GM19438 (cell line): ENCODE data around the gene DYNLRB2.

Experiments
- ATAC-seq: cut with Tn5 transposase; IDR thresholded peaks from one replicate; pipeline ENCODE4 v1.9.1; 2021; ENCODE audit warnings: low read depth; ENCODE audit not compliant: unreplicated experiment

DYNLRB2 gene

DNA sequence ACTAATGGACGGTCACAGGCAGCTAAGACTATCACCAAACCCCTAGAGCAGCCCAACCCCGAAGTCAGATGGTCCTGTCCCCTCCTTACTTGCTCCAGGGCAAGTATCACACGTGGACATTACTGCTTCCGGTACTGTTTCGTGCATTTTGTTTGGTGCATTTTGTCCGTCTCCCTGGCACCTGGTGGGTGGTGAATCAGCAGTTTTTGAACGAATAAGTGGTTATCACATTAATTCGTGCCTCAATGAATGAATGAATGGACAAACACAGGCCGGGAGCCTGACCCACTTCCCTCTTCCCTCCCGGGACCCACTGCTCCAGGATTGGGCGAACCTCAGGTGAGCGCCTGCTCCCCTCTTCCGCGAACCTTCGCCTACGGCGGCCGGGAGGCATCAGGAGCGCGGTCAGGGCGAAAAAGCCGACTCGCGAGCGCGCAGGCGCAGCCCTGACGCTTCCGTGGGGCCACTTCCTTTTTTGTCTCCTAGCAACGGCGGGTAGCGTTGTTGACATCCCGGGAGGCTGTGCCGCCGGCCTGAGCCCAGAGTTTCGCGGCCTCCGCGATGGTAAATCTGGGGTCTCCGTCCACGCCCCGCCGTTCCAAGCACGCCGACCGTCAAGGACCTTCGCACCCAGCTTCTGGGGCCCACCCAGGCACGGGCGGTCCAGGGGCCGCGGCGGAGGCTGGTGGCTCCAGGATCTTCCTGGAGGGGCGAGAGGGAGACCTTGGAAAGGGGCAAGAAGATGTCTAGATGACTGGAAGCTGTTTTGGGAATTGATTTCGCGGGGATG lies at the start of gene DYNLRB2:
DYNLRB2 (plus strand) TSS at position 478 of the 790 bp plus-strand sequence; CDS start at position 562, 84 bp downstream.
- peak; percentile 95 for ATAC-seq

DNA sequence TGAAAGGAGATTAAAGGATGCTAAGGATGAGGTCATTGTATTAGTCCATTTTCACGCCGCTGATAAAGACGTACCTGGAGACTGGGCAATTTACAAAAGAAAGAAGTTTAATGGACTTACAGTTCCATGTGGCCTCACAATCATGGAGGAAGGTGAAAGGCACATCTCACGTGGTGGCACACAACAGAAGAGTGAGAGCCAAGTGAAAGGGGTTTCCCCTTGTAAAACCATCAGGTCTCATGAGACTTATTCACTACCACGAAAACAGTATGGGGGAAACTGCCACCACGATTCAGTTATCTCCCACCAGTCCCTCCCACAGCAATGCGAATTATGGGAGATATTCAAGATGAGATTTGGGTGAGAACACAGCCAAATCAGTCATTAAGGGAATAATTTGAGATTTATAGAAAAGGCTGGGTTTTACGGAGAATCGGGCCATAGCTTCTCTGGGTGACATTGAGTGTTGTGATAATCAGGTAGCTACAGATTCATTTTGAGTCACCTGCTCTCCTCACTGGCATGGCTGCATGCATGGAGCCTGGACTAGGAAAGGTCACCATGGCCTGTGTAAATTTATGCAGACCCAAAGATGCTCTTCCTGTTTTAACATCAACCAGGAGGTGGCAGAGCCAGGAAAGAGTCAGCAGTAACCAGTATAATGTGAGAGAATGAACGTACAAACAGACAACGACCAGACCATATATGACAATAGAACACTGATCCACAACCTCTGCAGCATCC lies 40.5 kb upstream of the DYNLRB2 start:
- ATAC-seq = no peak

DNA sequence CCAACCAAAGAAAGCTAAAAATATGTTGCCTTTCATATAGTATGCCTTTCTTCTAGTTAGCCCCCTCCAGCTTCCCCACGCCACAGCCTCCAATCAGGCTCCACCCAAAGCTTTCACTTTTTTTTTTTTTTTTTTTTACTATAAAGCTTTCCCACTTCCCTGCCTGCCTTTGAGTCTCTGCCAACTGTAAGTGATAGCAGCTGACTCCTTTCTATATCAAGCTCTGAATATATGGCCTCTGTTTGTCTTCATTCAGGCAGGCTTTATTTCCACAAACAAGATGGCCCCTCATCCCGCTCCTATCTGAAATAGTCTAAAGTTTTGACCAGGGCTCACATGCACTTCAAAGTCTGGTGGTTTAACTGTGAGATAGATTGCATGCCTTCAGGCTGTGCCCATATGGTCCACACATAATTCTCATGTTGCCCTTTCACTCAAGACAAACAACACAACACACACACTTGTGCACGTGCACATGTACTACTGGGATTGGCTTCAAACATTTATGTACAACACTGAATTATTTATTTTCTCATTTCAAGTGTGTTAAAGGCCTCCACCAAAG lies 39.8 kb upstream of the DYNLRB2 start:
- ATAC-seq = no peak

DNA sequence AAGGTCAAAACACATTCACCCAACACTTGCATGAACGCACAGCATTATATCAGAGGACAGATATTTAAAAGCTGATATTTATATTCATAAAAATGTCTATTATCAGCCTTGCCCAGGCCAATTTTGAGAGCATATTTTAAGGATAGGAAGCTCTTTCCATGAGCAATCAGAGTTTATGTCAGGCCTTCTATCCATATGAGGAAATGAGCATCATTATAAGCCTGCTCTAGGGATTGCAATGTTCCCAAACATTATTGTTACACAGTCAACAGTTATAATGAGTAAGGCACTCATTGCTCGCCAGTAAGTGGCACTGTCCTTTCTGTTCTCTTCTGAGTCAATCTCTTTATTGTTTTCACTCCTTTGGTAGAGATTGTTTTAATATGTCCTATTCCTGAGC lies 37.7 kb upstream of the DYNLRB2 start:
- no peak for ATAC-seq

DNA sequence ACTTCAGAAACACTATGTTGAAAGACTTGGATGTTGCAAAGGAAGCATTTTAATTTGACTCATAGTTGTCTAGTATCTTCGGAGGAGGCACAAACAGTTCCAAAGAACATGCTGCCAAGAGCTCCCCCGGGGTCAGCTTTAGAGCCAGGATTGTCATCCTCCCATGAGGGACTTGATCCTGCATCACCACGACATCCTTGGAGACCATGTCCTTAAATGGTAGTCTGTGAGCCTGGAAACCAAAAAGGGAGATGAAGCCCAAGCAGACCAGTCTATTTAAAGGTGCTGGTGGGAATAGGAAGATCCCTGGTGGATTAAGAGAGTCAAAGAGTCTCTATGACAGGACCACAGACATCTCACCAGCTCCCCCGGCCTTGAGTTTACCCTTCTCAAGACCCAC lies 33.3 kb upstream of the DYNLRB2 start:
- ATAC-seq = no peak

DNA sequence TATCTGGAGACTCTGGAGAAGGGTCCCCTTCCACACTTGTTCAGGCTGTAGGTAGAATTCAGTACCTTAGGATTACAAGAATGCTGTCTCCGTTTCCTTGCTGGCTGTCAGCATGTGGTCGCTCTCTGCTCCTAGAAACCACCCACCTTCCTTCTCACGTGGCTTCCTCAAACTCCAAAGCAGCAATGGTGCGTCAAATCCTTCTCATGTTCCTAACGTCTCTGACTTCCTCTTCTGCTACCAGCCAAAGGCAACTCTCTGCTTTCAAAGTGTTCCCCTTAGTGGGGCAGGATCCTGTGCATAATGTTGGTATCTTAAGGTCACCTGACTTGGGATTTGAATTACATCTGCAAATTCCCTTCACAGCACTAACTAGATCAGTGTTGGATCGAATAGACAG lies 30.9 kb upstream of the DYNLRB2 start:
- no peak for ATAC-seq

DNA sequence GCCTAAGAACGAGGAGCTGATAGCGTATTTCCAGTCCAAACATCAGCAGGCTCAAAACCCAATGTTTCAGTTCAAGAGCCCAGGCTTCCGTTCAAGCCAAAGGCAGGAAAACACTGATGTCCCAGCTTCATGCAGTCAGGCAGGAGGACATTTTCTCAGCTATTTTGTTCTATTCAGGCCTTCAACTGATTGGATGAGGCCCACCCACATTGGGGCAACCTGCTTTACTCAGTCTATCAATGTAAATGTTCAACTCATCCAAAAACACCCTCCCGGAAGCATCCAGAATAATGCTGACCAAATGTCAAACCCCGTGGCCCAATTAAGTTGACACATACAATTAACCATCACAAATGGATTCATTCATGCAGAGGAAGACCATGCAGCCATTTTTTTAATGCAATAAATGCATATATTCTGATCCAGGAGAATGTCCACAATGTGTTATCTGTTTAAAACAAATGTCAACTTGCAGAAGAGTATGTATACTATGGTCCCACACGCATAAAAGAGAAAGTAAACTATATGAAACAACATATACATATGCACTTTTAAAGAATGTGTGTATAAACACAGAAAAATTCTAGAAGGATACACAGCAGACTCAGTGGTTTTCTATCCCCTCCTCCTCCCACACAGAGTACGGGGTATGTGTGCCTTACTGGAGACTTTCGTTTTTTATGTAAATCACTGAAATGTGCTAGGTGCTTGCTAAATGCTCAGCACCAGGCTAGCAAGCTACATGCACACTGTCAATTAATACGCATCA lies 28.8 kb upstream of the DYNLRB2 start:
- no peak for ATAC-seq

DNA sequence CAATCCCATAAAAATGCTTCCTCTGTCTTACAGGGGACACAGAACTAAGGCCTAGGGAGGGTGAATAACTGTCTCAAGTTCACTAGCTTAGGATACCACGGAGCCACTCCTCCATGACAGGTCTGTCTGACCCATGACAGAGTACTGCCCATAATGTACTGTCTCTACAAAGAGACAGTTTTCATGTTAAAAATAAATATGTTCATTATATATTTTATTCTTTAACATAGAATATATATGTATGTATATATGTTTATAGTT lies 28.3 kb upstream of the DYNLRB2 start:
- ATAC-seq = no peak

DNA sequence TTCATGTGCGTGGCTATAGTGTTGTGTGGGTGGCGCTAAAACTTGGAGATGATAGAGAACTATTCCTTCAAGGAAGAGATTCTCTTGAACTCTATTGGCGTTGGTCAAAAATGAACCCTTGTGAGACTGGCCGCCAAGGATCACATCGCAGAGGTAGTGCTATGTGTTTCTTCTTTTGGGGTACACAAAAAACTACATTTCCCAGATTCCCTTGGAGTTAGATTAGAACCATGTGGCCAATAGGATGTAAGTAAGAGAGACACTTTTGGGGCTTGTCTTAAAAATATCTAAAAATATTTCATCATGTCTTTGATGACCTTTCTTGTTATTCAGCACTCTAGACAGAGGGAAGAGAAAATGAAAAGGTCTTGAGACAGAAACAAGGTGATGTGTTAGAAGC lies 25.4 kb upstream of the DYNLRB2 start:
- no peak for ATAC-seq

DNA sequence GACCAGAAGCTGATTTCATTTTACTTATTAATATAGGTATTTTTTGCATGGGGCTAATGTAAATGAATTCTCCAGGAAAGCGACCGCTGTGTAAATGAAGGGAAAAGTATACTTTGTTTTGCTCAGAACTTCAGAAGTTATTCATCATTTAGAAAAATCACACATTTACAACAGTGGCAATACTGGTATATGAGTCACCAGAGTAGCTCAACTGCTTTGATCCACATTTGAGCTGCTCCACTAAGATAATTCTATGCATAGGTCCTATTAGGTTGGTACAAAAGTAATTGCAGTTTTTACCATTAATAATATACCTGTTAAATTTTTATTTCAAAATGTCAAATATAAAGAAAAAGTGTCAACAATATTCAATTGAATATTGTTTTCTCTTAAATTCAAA lies 22.9 kb upstream of the DYNLRB2 start:
- ATAC-seq = no peak

DNA sequence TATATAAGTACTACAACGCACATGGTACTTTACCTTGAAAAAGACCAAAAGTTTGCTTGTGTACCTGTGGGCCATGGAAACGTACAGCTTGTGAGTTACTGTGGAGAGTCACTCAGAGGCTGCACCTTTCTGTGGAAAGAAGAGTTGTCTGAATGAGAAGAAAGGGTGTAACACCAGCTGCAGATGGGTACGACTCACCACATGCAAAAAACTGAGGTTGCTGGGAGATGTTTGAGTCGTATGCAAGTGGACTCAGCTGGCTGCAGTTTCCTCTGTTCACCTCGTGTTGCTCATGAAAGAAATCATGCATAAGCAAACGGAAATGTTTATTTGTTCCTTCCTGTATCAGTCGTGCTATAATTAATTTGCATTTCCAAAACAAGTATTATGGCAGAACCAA lies 22.4 kb upstream of the DYNLRB2 start:
- no peak for ATAC-seq

DNA sequence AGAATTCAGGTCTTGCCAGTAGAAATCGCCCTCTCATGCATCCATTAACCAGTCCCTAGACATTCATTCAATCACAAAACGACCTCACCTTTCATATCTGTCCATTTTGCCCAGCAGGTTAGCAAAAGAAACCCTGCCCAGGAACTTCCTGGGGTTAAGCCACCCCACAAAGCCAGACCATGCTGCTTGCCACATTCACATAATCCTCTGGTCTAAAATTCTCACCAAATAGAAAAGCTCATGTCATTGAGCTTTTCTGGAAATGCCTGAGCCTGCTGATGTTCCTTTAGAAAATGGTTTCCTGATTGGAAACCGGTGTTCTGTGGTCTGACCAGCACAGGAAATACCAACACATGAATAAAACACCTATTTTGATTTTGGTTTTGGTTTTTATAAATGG lies 21.6 kb upstream of the DYNLRB2 start:
- no peak for ATAC-seq

DNA sequence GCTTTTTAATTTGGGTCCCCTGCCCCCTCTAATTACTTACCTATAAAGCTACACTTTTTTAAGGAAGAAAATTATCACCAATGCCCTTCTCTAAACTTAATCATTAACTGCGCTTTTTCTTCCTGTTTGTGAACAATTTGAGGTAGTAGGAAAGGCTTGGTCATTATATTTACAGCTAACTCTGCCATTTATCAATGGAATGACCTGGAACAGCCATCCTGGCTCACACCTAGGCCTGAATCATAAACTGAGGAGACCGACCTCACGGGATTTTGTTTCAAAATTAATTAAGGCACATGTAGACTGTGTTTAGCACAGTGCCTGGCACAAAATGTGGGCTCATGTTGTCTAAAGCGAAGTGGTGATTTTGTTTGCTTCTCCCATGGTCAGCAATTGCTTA lies 15.4 kb upstream of the DYNLRB2 start:
- ATAC-seq = no peak

DNA sequence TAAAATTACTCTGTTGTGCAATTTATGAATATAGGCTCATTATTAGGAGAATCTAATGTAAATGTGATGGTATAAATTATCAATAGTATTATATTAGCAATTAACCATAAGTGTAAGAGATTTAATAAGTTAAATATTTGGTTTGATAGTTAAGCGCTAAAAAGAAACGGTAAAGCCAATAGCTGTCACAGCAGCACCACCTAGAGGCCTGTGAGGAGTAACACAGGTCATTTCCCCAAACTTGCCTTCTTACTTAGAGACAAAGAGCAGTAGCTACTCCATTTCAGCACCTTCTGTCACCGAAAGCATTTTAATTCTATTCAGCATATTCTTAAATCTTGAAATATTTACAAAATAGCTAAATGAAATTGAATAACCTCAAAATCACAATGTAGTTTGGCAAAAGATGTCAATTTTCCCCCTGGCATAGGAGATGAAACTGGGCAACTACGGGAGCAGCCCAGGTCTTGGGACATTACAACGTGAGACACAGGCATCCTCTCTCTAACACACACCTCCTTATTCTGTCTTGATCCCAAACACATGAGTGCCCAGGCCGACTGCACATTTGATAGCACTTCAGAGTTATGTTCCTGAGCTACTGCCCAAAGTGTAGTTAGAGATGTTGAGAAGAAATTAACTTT lies 14.3 kb upstream of the DYNLRB2 start:
- no peak for ATAC-seq

DNA sequence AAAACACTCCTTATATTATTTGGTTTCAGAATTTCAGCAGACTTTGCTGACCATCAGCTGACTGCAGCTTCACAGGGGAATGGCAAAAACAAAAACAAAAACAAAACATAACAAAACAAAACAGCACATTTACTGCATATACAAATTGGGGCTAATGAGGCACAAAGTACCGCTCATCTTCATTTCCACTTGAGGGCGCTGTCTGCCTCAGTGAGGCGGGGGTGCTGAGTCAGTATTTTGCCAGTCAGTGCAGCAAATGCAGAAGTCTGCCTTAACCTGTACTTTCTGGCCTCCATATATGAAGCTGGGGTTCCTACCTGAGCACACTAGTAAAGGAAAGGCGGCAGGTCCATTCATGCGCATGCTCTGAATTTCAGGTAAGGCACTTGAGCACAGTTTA lies 13.5 kb upstream of the DYNLRB2 start:
- ATAC-seq = no peak

DNA sequence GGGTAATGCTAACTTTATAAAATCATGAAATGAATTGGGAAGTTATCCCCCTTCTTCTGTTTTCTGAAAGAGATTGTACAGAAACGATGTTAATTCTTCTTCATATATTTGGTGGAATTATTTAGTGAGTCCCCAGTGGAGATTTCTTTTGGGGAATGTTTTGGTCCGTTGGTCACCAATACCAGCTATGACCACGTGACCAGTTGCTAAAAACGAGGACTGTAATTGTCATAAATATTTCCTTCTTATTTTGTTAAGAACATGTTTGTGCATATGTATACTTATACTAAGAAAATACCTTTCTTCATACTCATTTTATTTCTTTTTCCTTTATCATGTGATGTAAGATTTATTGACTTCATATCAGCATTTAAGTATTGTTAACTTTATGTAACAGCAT lies 10.3 kb upstream of the DYNLRB2 start:
- ATAC-seq = no peak

DNA sequence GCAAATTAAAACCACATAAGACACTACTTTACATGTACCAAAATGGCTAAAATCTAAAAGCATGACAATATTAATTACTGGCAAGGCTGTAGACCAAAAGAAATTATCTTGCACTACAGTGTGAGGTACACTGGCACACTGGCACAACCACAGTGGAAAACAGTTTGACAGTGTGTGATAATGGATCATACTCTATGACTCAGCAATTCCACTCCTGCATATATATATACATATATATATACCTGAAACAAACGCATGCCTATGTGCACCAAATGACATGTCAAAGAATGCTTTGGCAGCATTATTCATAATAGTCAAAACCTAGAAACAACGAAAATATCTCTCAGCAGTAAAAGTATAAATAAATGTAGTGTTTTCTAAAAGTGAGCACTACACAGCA lies 4.6 kb upstream of the DYNLRB2 start:
- ATAC-seq = no peak

DNA sequence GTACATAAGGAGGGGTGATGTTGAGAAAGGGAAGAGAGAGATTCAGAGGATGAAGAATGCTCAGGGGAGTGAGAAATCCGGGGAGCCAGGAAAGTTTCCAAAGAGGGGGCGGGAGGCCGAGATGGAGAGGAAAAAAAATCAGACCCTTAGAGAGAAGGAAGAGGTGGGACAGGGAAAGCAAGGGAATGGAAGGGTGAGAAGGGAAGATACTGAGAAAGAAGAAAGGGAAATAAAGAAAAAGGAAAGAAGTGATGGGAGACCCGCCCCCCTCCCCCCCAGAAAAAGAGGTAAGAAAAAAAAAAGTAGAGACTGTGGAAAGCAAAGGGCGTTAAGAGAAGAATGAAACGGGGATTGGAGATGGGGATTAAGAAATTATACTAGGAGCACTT lies 507 bp downstream of the DYNLRB2 start:
- ATAC-seq = no peak

DNA sequence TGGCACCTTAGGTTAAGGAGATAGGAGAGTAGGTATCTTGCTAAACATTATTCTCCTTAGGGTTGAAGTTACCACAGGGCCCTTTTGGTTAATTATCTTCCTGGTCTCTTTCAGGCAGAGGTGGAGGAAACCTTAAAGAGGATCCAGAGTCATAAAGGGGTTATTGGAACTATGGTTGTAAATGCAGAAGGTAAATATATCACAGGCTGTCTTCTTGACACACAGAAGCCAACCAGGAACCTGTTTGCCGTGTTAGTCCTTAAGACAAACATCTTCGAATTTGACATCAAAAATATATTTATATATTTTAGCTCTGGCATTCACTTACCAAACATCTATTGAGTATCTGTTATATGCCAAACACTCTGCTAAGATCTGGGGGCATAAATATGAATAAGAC lies 2.4 kb downstream of the DYNLRB2 start:
- ATAC-seq = no peak

DNA sequence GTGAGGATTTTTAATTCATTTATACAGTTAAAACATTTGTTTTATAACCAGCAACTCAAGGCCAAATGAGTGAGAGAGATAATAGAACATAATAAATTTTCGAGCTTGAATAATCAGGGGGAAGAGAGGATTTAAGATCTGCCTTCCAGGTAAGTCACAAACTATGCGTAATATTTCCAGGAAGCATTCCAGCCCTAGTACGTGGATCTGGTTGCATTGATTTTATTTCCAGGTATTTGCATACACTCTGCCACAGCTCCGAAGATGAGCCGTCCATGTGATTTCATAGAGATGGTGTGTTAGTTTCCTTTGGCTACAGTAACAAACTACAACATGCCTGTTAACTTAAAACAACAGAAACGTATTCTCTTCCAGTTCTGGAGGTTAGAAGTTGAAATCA lies 3.5 kb downstream of the DYNLRB2 start:
- no peak for ATAC-seq

DNA sequence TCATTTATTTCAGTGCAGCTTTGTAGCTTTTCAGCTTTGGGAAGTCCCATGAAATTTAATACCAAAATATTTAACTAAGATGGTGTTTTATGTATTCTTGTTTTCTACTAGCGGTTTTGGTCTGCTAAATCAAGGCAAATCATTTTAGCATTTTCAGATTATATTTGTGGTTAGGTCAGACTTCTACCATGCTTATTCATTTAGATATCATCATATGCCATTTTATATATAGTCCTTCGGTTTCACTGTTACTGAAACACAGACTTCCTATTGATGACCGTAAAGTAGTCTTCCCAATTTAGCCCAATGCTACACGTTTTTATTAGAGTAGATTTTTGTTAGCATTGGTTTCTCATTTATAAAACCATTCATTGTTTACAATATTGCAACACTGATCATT lies 5.5 kb downstream of the DYNLRB2 start:
- no peak for ATAC-seq
